Measurements from ENCODE around the gene CLCN5. TPM values are rescaled to one million over a fixed set of nuclear protein-coding genes. Genes with fewer than 3 reads are reported as not detected.

CLCN5 gene
- total RNA-seq, 5 donors from 2014 or later (not counting 1 experiment from before 2014, with no cell fraction given) = 1.4 to 2.3 (median 2.2) TPM

- WGBS (ENCODE audit: insufficient coverage) = 100% methylated on average over 2 of the region's 5 CpGs
- ATAC-seq (replicated peaks in 1 of 4) (no peak), DNase-seq (no peak)
- no peaks in the 10 kb centered on the region for H3K36me3 Mint-ChIP-seq
- H3K27me3 Mint-ChIP-seq = peaks cover 2 to 10% of the 10 kb centered on the region in 2 donors
- Histone ChIP-seq H3K4me3 (ENCODE audit: control insufficient read depth in 1 of 2, extremely low read depth in 1 of 2, low read length in 1 of 2) (no peak overlapping the region), H3K9me3 (no peaks in the 10 kb centered on the region), H3K36me3 (ENCODE audit: control insufficient read depth in 2 of 2, extremely low read depth in 1 of 2, insufficient read depth in 1 of 2, low read length in 1 of 2) (no peaks in the 10 kb centered on the region), H3K27me3 (replicated peaks in 1 of 2; ENCODE audit: control insufficient read depth in 2 of 2, extremely low read depth in 1 of 2, insufficient read depth in 2 of 2, low read length in 1 of 2) (no peaks in the 10 kb centered on the region), H3K4me1 (ENCODE audit: control insufficient read depth in 1 of 2, extremely low read depth in 1 of 2, insufficient read depth in 2 of 2, low read length in 2 of 2) (no peaks in the 10 kb centered on the region), H3K27ac (ENCODE audit: low read length) (no peak overlapping the region)
- POLR2A ChIA-PET = no interaction called here
- H3K4me1 Mint-ChIP-seq = no peaks in the 10 kb centered on the region
- CTCF ChIA-PET = no interaction called here
- H3K27ac Mint-ChIP-seq = no peak overlapping the region
- no peak overlapping the region for H3K4me3 Mint-ChIP-seq
- H3K9me3 Mint-ChIP-seq = no peaks in the 10 kb centered on the region
These were observed 65.7 kb downstream of the CLCN5 start for GRCh38 chrX:49988143-49988542.

GRCh38 chrX:49991758-49992157 is 69.4 kb downstream of the CLCN5 start:
- Histone ChIP-seq H3K4me1 (ENCODE audit: control insufficient read depth in 1 of 2, extremely low read depth in 1 of 2, insufficient read depth in 2 of 2, low read length in 2 of 2) (no peaks in the 10 kb centered on the region), H3K27ac (ENCODE audit: low read length) (no peak overlapping the region), H3K27me3 (replicated peaks in 1 of 2; ENCODE audit: control insufficient read depth in 2 of 2, extremely low read depth in 1 of 2, insufficient read depth in 2 of 2, low read length in 1 of 2) (no peaks in the 10 kb centered on the region), H3K9me3 (no peaks in the 10 kb centered on the region), H3K36me3 (ENCODE audit: control insufficient read depth in 2 of 2, extremely low read depth in 1 of 2, insufficient read depth in 1 of 2, low read length in 1 of 2) (no peaks in the 10 kb centered on the region), H3K4me3 (ENCODE audit: control insufficient read depth in 1 of 2, extremely low read depth in 1 of 2, low read length in 1 of 2) (no peak overlapping the region)
- Mint-ChIP-seq H3K27me3 (peaks cover 2 to 15% of the 10 kb centered on the region in 2 donors), H3K4me1 (no peaks in the 10 kb centered on the region), H3K4me3 (no peak overlapping the region), H3K9me3 (no peaks in the 10 kb centered on the region), H3K27ac (no peak overlapping the region), H3K36me3 (no peaks in the 10 kb centered on the region)
- DNase-seq (no peak), ATAC-seq (replicated peaks in 1 of 4) (no peak)
- ChIA-PET POLR2A (no interaction called here), CTCF (no interaction called here)
- WGBS (ENCODE audit: insufficient coverage) = no CpG with 5 or more reads among the region's 4 CpGs

GRCh38 chrX:49992853-49993252 is 70.5 kb downstream of the CLCN5 start:
- Mint-ChIP-seq H3K4me1 (no peaks in the 10 kb centered on the region), H3K9me3 (no peaks in the 10 kb centered on the region), H3K27me3 (peaks cover 2 to 16% of the 10 kb centered on the region in 2 donors), H3K36me3 (no peaks in the 10 kb centered on the region), H3K27ac (no peak overlapping the region), H3K4me3 (no peak overlapping the region)
- Histone ChIP-seq H3K4me1 (ENCODE audit: control insufficient read depth in 1 of 2, extremely low read depth in 1 of 2, insufficient read depth in 2 of 2, low read length in 2 of 2) (no peaks in the 10 kb centered on the region), H3K4me3 (ENCODE audit: control insufficient read depth in 1 of 2, extremely low read depth in 1 of 2, low read length in 1 of 2) (no peak overlapping the region), H3K36me3 (ENCODE audit: control insufficient read depth in 2 of 2, extremely low read depth in 1 of 2, insufficient read depth in 1 of 2, low read length in 1 of 2) (no peaks in the 10 kb centered on the region), H3K9me3 (no peaks in the 10 kb centered on the region), H3K27me3 (replicated peaks in 1 of 2; ENCODE audit: control insufficient read depth in 2 of 2, extremely low read depth in 1 of 2, insufficient read depth in 2 of 2, low read length in 1 of 2) (no peaks in the 10 kb centered on the region), H3K27ac (ENCODE audit: low read length) (no peak overlapping the region)
- CTCF ChIA-PET = no interaction called here
- ATAC-seq (replicated peaks in 1 of 4) (no peak), DNase-seq (no peak)
- POLR2A ChIA-PET = no interaction called here
- WGBS (ENCODE audit: insufficient coverage) = no CpG with 5 or more reads among the region's 1 CpG

- H3K4me1 Mint-ChIP-seq = no peaks in the 10 kb centered on the region
- Histone ChIP-seq H3K27ac (ENCODE audit: low read length) (no peak overlapping the region), H3K9me3 (no peaks in the 10 kb centered on the region), H3K4me1 (ENCODE audit: control insufficient read depth in 1 of 2, extremely low read depth in 1 of 2, insufficient read depth in 2 of 2, low read length in 2 of 2) (no peaks in the 10 kb centered on the region), H3K4me3 (ENCODE audit: control insufficient read depth in 1 of 2, extremely low read depth in 1 of 2, low read length in 1 of 2) (no peak overlapping the region), H3K36me3 (ENCODE audit: control insufficient read depth in 2 of 2, extremely low read depth in 1 of 2, insufficient read depth in 1 of 2, low read length in 1 of 2) (no peaks in the 10 kb centered on the region), H3K27me3 (replicated peaks in 1 of 2; ENCODE audit: control insufficient read depth in 2 of 2, extremely low read depth in 1 of 2, insufficient read depth in 2 of 2, low read length in 1 of 2) (no peaks in the 10 kb centered on the region)
- CTCF ChIA-PET = no interaction called here
- DNase-seq (no peak), ATAC-seq (replicated peaks in 1 of 4) (no peak)
- H3K27me3 Mint-ChIP-seq = peaks cover 2 to 13% of the 10 kb centered on the region in 2 donors
- 80% methylated on average over 1 of the region's 1 CpG for WGBS (ENCODE audit: insufficient coverage)
- no peaks in the 10 kb centered on the region for H3K9me3 Mint-ChIP-seq
- no peak overlapping the region for H3K4me3 Mint-ChIP-seq
- H3K36me3 Mint-ChIP-seq = no peaks in the 10 kb centered on the region
- no peak overlapping the region for H3K27ac Mint-ChIP-seq
- POLR2A ChIA-PET = no interaction called here
These were observed 71.3 kb downstream of the CLCN5 start for GRCh38 chrX:49993661-49994060.

- Histone ChIP-seq H3K36me3 (ENCODE audit: control insufficient read depth in 2 of 2, extremely low read depth in 1 of 2, insufficient read depth in 1 of 2, low read length in 1 of 2) (no peaks in the 10 kb centered on the region), H3K27ac (ENCODE audit: low read length) (no peak overlapping the region), H3K27me3 (replicated peaks in 1 of 2; ENCODE audit: control insufficient read depth in 2 of 2, extremely low read depth in 1 of 2, insufficient read depth in 2 of 2, low read length in 1 of 2) (no peaks in the 10 kb centered on the region), H3K4me3 (ENCODE audit: control insufficient read depth in 1 of 2, extremely low read depth in 1 of 2, low read length in 1 of 2) (no peak overlapping the region), H3K9me3 (no peaks in the 10 kb centered on the region), H3K4me1 (ENCODE audit: control insufficient read depth in 1 of 2, extremely low read depth in 1 of 2, insufficient read depth in 2 of 2, low read length in 2 of 2) (no peaks in the 10 kb centered on the region)
- Mint-ChIP-seq H3K4me3 (no peak overlapping the region), H3K27ac (no peak overlapping the region), H3K4me1 (no peaks in the 10 kb centered on the region), H3K9me3 (no peaks in the 10 kb centered on the region), H3K36me3 (no peaks in the 10 kb centered on the region), H3K27me3 (peaks cover 2 to 14% of the 10 kb centered on the region in 2 donors)
- POLR2A ChIA-PET = no interaction called here
- no CpG with 5 or more reads among the region's 10 CpGs for WGBS (ENCODE audit: insufficient coverage)
- ATAC-seq (replicated peaks in 1 of 4) (no peak), DNase-seq (no peak)
- CTCF ChIA-PET = no interaction called here
These were observed 72.8 kb downstream of the CLCN5 start for GRCh38 chrX:49995107-49995731.

GRCh38 chrX:49995795-49996455 is 73.5 kb downstream of the CLCN5 start:
- WGBS (ENCODE audit: insufficient coverage) = no CpG with 5 or more reads among the region's 2 CpGs
- DNase-seq (no peak), ATAC-seq (replicated peaks in 1 of 4) (no peak)

More at GRCh38 chrX:49995795-49996455, 73.5 kb downstream of the CLCN5 start:
- no peak overlapping the region for H3K4me3 Mint-ChIP-seq
- no peaks in the 10 kb centered on the region for H3K4me1 Mint-ChIP-seq
- no peaks in the 10 kb centered on the region for H3K36me3 Mint-ChIP-seq
- Histone ChIP-seq H3K27ac (ENCODE audit: low read length) (no peak overlapping the region), H3K36me3 (ENCODE audit: control insufficient read depth in 2 of 2, extremely low read depth in 1 of 2, insufficient read depth in 1 of 2, low read length in 1 of 2) (no peaks in the 10 kb centered on the region), H3K9me3 (no peaks in the 10 kb centered on the region), H3K4me1 (ENCODE audit: control insufficient read depth in 1 of 2, extremely low read depth in 1 of 2, insufficient read depth in 2 of 2, low read length in 2 of 2) (no peaks in the 10 kb centered on the region), H3K4me3 (ENCODE audit: control insufficient read depth in 1 of 2, extremely low read depth in 1 of 2, low read length in 1 of 2) (no peak overlapping the region), H3K27me3 (replicated peaks in 1 of 2; ENCODE audit: control insufficient read depth in 2 of 2, extremely low read depth in 1 of 2, insufficient read depth in 2 of 2, low read length in 1 of 2) (no peaks in the 10 kb centered on the region)
- H3K27ac Mint-ChIP-seq = no peak overlapping the region
- CTCF ChIA-PET = no interaction called here
- H3K9me3 Mint-ChIP-seq = no peaks in the 10 kb centered on the region
- peaks cover 2 to 18% of the 10 kb centered on the region in 2 donors for H3K27me3 Mint-ChIP-seq
- POLR2A ChIA-PET = no interaction called here
